HG03135 (cell line): ENCODE results near the gene CCT3.
"Not testable (repeated sequence)": the region's sequence is repeated elsewhere in the genome, so short reads cannot be mapped to it uniquely, and the experiment has no call there.

Source experiments
- ATAC-seq: cut with Tn5 transposase; IDR thresholded peaks from one replicate; pipeline ENCODE4 v1.9.1; 2021; ENCODE audit warnings: mild to moderate bottlenecking, moderate library complexity; ENCODE audit not compliant: unreplicated experiment

Gene CCT3

DNA sequence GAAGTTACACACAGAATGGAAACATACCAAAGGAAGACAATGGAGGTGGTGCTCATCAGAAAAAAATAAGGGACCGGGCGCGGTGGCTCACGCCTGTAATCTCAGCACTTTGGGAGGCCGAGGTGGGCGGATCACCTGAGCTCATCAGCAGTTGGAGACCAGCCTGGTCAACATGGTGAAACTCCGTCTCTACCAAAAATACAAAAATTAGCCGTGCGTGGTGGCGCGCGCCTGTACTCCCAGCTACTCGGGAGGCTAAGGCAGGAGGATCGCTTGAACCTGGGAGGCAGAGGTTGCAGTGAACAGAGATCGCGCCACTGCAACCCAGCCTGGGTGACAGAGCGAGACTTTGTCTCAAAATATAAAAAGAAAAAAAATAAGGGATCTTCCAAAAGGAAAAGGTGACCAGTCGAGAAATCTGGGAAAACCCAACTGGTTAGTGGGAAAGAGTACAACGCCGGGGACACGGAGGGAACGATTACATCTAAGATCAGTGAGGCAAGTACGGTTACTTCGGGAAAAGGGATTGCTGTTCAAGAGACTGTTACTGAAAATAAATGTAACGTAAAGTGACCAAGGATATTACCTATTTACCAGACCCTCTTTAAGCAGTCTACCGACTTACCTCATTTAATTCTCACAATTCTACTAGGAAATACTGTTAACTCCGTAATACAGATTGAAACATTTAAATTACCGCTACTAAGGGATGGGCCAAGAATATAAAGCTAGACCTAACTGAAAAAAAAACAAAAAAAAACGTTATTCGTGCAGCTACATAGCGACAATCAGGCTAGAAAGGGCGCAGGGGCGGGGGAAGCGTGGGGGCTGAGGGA lies 822 bp downstream of the CCT3 start:
- no peak for ATAC-seq

DNA sequence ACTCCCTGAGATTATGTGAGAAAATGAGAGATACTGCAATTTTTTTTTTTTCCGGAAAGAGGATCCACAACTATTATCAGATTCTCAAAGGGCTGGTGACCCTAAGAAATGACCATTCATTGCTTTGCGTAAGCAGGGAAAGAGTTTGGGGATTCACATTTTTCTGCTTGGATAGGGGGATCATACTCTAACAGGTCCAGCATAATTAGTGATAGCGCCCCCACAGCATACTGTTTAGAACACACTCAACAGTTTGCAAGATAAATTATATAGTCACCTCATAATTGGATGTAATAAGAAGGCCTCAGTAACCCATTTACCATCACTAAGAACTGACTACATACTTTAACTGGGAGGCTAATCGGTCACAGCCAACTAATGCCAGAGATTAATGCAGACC lies 1.9 kb downstream of the CCT3 start:
- ATAC-seq, result no peak

DNA sequence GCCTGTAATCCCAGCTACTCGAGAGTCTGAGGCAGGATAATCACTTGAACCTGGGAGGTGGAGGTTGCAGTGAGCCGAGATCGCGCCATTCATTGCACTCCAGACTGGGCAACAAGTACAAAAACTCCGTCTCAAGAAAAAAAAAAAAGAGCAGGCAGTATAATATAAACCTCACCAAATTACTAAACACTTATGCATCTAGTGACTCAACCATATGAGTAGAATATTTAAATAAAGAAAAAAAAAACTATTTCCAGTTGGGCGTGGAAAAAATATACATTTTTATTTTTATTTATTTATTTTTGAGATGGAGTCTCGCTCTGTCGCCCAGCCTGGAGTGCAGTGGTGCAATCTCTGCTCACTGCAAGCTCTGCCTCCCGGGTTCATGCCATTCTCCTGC lies 14.9 kb downstream of the CCT3 start:
- ATAC-seq, result not testable (repeated sequence)

DNA sequence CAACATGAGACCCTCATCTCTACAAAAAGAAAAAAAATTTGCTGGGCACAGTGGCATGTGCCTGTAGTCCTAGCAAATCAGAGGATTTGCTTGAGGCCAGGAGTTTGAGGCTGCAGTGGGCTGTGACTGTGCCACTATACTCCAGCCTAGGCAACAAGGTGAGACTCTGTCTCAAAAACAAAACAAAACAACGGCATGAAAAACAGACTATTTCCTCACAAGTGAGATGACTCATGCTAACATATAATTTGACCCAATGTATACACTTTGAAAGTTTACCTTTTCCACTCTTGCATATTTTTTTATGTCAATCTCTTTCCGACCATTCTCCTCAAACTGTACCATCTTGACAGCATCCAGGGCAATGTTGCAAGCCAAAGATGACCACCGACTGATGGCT lies 17.5 kb downstream of the CCT3 start:
- ATAC-seq, result no peak

DNA sequence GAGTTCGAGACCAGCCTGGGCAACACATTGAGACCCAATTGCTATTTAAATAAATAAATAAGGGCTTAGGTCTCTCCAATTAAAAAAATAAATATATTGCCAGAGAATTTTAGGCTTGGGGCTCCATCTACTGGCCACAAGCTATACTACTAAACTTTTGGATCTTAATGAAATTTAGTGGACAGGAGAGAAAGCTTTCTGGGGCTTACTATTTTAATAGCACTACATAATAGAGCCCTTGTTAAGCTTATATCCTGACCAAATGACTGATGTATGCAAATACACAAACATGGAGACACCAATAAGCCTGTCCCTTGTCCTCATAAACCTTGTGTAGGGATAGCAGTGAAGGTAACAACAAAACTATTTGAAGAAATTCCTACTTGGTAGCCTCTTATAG lies 18.4 kb downstream of the CCT3 start:
- ATAC-seq, result no peak

DNA sequence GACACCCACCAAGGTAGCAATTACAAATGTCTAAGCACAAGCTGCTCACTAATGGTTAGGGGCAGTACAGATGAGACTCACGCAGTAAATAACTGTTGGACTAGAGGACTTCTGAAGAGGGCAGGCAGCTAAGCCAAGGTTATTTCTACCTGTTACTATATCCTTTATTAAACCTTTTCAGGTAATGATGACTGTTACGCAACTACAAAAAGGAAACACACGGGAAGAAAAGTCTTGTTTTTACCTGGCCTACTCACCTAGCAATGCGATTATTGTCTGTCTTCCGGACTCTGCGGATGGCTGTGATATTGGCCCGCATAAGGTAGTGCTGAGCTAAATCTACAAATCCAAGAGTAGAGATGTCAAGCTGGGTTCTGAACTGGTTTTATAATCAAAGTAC lies 21.2 kb downstream of the CCT3 start:
- ATAC-seq, result no peak

DNA sequence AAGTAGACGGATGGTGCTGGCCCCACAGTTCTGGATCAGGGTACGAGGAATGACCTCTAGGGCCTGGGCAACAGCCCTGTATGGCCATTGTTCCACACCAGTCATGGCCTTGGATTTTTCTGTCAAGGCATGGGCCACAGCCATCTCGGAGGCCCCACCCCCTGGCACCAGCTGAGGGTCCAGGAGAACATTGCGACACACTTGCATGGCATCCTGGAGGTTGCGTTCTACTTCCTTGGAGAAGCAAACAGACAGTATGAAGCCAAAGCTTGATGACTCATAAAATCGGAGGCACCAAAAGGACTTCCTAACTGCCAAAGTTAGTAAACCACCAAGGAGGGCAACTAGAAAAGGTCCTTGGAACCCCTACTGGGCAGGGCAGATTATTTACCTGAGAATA lies 27.1 kb downstream of the CCT3 start:
- no peak for ATAC-seq

DNA sequence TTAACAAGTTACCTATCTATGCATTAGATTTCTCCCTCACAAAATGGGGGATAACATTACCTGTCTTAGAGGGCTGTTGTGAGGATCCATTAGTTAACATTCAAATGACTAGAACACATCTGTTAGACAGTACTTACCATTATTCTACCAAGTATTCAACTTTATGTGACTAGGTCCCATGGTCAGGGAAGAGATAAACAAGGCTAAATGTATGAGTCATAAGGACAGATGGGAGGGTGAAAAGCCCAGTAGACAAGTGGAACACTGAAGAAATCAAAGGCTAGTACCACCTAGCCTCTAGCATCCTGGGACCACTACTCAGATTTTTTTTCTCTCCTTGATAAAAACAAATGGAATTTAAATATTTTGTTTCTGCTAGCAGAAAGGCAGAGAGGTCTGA lies 30.0 kb downstream of the CCT3 start:
- no peak for ATAC-seq

DNA sequence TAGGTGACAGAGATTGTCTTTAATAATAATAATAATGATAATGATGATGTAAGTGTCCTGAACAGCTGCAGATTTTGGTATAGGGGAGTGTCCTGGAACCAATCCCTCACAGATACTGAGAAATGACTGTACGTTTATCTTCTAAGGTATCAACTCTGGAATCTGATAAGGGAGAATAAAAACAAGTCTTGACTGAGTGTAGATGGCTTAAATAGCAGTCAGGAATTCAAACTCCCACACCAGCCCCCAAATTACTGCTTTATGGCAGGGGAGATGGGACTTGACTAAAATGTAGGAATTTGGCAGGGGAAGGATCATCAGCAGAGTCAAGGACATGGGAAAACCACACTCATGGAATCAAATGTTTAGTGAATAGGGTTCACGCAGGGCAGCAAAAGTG lies 32.9 kb downstream of the CCT3 start:
- no peak for ATAC-seq

DNA sequence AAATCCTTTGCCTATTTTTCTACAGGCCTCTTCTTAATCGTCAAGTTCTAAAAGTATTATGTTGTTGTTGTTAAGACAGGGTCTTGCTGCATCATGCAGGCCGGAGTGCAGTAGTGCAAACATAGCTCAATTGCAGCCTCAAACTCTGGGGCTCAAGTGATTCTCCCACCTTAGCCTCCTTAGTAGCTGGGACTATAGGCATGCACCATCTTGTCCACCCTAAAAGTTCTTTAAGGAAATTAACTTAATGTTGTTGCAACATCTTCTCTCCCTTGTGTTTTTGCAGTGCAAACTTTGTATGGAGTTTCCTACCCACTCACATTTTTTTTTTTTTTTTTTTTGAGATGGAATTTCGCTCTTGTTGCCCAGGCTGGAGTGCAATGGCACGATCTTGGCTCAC lies 34.9 kb downstream of the CCT3 start:
- ATAC-seq, result no peak

DNA sequence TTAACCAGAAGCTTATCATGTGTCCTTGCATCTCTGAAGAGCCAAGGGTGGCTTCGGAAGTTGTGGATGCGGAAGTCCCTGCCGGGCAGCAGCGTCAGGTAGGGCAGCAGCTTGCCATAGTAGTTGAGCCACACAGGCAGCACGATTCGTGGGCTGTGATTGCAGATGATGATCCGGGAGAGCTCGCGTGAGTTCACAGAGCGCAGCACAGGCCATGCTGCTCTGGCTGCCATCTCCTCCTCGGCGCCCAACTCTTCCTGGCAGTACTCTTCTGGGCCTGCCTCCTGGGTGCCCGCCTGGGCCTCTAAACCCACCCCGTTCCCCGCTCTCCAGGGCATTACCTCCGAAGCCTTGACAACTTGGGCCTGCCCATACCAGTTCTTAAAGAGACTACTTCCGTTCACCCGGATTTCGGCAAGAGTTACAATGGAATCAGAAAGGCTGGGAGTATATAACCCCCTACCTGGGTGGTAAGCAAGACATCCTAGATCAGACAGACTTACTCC lies 39.2 kb downstream of the CCT3 start, which contains the start of gene VHLL:
Gene VHLL (minus strand): TSS at position 456 of the 506 bp plus-strand sequence. CDS start 118 bp downstream, at position 338.
- ATAC-seq, result no peak

DNA sequence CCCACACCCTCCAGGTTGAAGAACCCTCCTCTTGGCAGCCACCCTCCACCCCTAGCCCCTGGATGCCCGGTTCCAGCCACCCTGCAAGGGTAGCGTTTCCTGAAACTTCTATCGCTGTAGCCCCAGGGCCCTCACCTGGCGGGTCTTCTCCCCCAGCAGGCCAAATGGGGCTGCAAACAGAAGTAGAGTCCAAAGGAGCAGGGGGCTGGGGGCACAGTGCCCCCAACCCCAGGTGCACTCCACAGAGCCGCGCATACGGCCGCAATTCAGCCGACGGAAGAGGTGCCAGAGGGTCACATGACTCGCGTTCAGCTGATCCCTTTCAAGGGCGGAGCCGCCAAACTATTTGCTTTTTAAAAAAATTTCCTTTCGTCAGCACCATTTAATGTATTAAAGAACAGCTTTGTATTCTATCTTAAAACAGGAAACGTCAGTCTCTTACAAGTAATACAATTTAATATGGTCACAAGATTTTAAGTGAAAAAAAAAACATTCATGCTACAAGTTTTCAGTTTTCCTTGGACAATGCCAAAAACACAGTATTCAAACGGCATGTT lies 42.6 kb downstream of the CCT3 start, which contains the start of gene GLMP:
Gene GLMP (minus strand): TSS at position 289 of the 557 bp plus-strand sequence. CDS start 34 bp downstream, at position 255.
- no peak for ATAC-seq

DNA sequence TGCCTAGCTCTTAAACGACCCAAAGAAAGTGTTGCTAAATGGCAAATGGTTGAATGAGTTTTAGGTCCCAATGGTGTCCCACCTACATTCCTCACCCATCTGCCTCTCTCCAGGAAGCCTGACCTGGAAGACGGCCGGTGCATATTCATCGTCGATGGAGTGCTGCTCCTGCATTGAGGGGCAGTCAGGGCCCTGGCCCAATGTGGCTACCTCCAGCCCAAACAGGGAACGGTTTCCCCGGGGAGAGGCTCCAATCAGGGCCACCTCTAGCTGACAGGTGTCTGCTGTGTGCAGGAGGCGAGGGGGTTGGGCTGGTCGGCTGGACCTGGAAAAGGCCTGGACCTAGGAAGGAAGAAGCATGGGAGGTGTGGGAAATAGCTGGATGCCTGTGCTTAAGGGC lies 44.2 kb downstream of the CCT3 start:
- ATAC-seq, result no peak

DNA sequence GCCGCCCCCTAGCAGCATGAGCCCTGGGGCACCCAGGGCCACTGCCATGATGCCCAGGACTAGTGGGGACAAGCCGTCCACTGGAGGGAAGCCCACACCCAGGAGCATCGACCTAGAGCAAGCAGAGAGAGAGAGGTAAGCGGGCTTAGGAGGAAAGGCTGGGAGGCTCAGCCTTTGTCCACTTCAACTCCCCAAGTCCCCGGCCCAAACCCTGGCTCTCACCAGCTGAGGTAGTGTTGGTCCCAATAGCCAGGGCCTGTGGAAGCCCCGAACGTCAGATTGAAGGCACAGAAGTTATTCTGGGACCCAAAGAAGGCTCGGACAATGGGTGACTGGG lies 45.0 kb downstream of the CCT3 start:
- ATAC-seq, result no peak

DNA sequence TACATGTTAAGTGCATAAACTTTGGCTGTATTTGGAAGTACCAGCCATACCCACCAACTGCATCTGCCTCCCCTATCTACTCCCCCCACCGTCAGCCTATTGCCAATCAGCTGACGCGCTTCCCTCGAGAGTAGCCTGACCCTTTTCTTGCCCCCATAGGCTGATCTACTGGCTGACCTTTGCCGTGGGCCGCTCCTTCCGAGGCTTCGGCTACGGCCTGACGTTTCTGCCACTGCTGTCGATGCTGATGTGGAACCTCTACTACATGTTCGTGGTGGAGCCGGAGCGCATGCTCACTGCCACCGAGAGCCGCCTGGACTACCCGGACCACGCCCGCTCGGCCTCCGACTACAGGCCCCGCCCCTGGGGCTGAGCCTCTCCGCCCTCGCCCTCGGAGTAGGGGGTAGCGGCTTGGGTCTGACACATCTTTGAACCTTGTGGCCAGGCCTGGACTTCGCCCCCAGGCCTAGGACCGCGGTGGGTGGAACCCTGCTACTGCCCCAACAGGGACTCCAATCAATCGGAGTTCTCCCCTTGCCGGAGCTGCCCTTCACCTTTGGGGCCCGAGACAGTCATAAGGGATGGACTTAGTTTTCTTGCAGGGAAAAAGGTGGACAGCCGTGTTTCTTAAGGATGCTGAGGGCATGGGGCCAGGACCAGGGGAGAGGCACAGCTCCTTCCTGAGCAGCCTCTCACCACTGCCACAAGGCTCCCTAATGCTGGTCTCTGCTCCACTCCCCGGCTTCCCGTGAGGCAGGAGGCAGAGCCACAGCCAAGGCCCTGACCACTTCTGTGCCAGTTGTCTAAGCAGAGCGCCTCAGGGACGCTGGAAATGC lies 46.6 kb downstream of the CCT3 start:
- no peak for ATAC-seq

DNA sequence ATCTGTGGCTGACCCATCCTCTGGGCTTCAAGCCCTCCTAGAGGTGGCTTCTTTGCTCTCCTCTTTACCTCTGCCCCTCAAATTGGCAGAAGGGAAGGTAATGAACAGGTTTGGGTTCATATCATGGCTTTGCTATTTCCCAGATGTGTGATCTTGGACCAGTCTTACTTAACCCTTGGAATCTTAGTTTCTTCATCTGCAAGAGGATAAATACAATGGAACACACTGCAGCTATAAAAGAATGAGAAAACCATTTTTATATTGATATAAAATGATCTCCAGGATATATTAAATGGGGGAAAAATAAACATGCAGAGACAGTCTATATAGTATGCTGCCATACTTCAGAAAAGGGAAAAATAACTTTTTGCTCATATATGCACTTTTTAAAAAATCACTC lies 48.2 kb downstream of the CCT3 start:
- no peak for ATAC-seq

DNA sequence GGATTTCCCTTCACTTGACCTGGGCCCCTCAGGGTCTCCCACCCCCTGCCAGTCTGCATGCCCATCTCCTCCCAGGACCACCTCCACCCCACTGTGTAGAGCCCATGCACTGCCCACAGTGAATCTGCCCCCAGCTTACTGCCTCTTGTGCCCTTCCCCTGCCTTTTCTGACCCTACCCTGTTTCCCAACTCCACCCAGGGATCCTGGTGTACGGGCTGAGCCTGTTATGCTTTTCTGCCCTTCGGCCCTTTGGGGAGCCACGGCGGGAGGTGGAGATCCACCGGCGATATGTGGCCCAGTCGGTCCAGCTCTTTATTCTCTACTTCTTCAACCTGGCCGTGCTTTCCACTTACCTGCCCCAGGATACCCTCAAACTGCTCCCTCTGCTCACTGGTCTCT lies 52.0 kb downstream of the CCT3 start:
- no peak for ATAC-seq

DNA sequence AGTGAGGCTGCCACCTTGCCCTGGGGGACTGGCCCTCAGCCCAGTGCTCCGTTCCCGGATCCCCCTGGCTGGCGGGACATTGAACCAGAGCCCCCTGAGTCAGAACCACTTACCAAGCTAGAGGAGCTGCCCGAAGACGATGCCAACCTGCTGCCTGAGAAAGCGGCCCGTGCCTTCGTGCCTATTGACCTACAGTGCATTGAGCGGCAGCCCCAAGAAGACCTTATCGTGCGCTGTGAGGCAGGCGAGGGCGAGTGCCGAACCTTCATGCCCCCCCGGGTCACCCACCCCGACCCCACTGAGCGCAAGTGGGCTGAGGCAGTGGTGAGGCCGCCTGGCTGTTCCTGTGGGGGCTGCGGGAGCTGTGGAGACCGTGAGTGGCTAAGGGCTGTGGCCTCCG lies 52.7 kb downstream of the CCT3 start:
- no peak for ATAC-seq

DNA sequence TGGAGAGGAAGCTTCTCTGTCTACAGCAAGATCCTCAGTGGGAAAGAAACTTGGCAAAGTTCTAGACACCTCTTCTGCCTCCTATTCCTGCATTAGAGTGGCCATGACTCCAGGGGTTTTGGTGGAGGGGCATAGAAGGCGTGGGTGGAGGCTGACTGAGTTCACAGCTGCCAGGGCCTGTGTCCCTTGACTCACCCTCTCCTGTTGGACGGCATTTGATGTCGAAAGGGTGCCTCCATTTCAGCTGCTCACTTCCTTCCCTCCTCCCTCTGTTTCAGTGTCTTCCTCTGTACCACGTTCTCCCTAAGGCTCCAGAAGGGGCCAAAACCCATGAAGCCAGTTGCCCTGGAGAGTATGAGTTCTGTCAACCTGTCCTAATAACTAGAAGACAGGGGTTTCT lies 53.3 kb downstream of the CCT3 start:
- no peak for ATAC-seq

DNA sequence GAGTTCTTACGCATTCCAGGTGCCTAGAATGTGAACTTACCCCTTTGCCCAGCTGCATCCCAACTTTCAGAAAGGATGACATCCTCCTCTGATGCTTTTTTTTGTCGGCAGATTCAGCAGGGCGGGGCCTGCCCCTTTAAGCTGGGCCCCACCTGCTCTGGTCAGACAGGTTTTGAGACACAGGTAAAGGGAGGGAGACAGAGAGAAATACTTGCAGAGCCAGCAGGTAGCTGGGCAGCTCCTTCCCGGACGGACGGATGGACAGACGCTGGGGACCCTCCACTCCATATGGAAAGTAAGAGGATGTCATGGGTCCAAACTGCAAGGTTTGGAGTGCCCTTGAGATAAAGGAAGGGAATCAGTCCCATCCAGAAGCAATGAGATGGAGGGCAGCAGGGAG lies 54.0 kb downstream of the CCT3 start, which contains the start of gene TMEM79:
Gene TMEM79 (plus strand): TSS at position 214 of the 400 bp plus-strand sequence. CDS start 902 bp downstream, outside the sequence.
- ATAC-seq, result no peak

DNA sequence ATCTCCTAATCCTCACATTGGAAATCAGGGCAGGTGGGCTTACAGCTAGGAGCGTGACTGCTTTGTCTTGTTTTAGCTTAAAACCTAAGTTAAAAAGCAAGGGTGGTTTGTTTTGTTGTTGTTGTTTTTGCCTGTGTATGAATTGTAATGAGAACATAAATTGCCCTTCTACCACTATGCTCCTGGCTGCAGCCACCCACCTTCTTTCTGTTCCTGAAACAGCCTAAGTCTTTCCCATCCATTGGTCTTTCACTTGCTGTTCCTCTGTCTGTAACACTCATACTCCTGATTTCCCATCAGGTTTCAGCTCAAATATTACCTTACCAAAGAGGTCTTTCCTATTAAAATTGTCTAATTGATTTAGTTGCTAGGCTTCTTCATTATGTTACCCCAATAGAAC lies 54.6 kb downstream of the CCT3 start:
- no peak for ATAC-seq
